GM12873 (cell line): Measurements from ENCODE around the gene DEAF1.

Experiments used
- CTCF ChIP-seq: IDR thresholded peaks from 2 replicates; pipeline ENCODE4 v1.5.1; 2012; ENCODE audit warnings: low read depth, mild to moderate bottlenecking, moderate library complexity, low read length, control low read depth; ENCODE audit not compliant: insufficient read depth; ENCODE audit errors: missing control alignments

Gene DEAF1

GRCh38 chr11:694563-695287 is at the start of gene DEAF1:
DEAF1 (minus strand) TSS chr11:695222; CDS start chr11:695047, 175 bp downstream.
- no peak for TF ChIP-seq CTCF

GRCh38 chr11:742571-743201 is 47.7 kb upstream of the DEAF1 start:
- TF ChIP-seq CTCF = no peak

- no peak for TF ChIP-seq CTCF
Measured at GRCh38 chr11:742156-742546, 47.1 kb upstream of the DEAF1 start.

- TF ChIP-seq CTCF = no peak
Measured at GRCh38 chr11:737366-737765, 42.3 kb upstream of the DEAF1 start.

- no peak for TF ChIP-seq CTCF
Measured at GRCh38 chr11:733072-733471, 38.0 kb upstream of the DEAF1 start.

GRCh38 chr11:729492-730074 is 34.6 kb upstream of the DEAF1 start:
- TF ChIP-seq CTCF = no peak

GRCh38 chr11:728901-729491 is 34.0 kb upstream of the DEAF1 start:
- TF ChIP-seq CTCF = no peak
